ENCODE results near the gene TYW5.

DNA sequence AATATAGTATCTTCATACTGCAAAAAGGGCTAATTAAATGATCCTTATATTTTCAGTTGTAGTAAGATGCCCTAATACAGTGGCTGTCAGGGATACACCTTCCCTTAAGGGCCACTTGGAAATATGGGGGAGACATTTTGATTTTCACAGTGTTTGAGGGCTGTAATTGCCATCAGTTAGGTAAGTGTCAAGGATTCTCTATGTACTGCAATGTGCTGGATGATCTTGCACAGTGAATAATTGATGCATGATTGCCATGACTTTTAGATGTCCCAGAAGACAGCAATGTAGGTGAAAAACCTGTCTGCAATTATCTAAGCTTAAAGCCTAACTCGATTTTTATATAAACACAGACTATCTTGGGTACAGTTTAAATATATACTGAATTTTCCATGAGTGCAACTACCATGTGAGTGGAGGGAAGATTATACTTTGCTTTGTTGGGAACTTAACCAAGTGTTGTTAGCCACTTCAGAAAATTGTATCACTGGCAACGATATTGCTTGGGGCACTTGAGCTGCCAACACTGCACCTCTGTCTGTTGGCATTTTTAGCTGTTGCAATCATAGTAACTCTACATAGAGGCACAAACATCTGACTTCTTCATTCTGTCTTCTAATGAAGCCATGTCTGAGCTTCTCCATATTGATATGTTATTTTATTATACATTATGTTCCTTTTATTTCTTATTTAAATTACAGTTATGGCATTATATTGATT is 45.3 kb upstream of the TYW5 start:
- TF ChIP-seq POLR2A (IDR thresholded peaks at IDR 0.05; ENCODE audit: low read length) (no peak), GATA1 (IDR thresholded peaks at IDR 0.05; ENCODE audit: low read depth, low read length) (no peak)

Data from erythroblast (primary cell).